Brain microvascular endothelial cell (primary cell): ENCODE data around the gene PXK.
A peak's percentile ranks its signal among the peaks of the same experiment; 100 is the strongest.

ENCODE experiments used
- DNase-seq: peaks from one replicate; pipeline ENCODE4 v3.0.0-alpha.2; 2020
- H3K27ac ChIP-seq: fragments of 250-450 bp; sonication (Bioruptor Pico); 2 replicates; pipeline ENCODE4 v1.5.1; 2020; ENCODE audit warnings: mild to moderate bottlenecking, moderate library complexity
- H3K27me3 ChIP-seq: fragments of 250-450 bp; sonication (Bioruptor Pico); replicated peaks from 2 replicates; pipeline ENCODE4 v1.5.1; 2020; ENCODE audit warnings: mild to moderate bottlenecking
- H3K36me3 ChIP-seq: fragments of 250-450 bp; sonication (Bioruptor Pico); replicated peaks from 2 replicates; pipeline ENCODE4 v1.5.1; 2020; ENCODE audit warnings: mild to moderate bottlenecking
- H3K4me3 ChIP-seq: 2 replicates; pipeline ENCODE4 v1.5.1; 2011; ENCODE audit warnings: low read depth, mild to moderate bottlenecking, control low read depth, low read length, moderate library complexity
- in situ Hi-C: cut with HindIII; loops from 2 replicates; pipeline ENCODE4 v1.10.0; 2017; ENCODE audit warnings: low sequenced_read_pairs, low pct_ligation_motif_present
- TF ChIP-seq, protein P1 (sequence below): IDR thresholded peaks from 2 replicates; pipeline ENCODE4 v1.5.1; 2011; ENCODE audit warnings: low read depth, mild to moderate bottlenecking, moderate library complexity, low read length, control low read depth, inconsistent platforms; ENCODE audit errors: missing control alignments

PXK gene

DNA sequence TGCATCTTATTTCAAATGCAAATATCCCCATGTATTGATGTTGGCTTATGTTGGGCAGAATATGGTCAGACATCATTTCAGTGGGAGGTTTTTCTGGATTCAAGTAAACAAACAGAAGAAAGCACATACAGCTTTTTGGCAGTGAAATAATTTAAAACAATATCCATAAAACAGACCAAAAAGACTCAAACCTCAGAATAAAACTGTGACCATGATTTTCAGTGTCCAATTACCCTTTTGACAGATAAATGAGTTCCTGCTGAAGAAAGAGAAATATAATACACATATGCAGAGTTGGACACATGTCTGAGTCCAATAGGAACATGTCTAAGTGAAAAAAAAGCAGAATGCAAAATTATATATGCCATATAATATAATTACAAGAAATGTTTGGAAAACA lies 39.1 kb downstream of the PXK start:
- no peaks in the 10 kb centered on the region for H3K36me3 ChIP-seq
- in situ Hi-C loops, result no loop called here

GRCh38 chr3:58375254-58375653 lies 42.6 kb downstream of the PXK start:
- TF ChIP-seq, protein P1, sequence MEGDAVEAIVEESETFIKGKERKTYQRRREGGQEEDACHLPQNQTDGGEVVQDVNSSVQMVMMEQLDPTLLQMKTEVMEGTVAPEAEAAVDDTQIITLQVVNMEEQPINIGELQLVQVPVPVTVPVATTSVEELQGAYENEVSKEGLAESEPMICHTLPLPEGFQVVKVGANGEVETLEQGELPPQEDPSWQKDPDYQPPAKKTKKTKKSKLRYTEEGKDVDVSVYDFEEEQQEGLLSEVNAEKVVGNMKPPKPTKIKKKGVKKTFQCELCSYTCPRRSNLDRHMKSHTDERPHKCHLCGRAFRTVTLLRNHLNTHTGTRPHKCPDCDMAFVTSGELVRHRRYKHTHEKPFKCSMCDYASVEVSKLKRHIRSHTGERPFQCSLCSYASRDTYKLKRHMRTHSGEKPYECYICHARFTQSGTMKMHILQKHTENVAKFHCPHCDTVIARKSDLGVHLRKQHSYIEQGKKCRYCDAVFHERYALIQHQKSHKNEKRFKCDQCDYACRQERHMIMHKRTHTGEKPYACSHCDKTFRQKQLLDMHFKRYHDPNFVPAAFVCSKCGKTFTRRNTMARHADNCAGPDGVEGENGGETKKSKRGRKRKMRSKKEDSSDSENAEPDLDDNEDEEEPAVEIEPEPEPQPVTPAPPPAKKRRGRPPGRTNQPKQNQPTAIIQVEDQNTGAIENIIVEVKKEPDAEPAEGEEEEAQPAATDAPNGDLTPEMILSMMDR, result no peak
- H3K36me3 ChIP-seq, result no peaks in the 10 kb centered on the region
- no peaks in the 10 kb centered on the region for H3K27me3 ChIP-seq
- DNase-seq, result no peak
- no peak overlapping the region for H3K4me3 ChIP-seq
- H3K27ac ChIP-seq, result no peak overlapping the region
- in situ Hi-C loops, result no loop called here

More for the DNA sequence above, 39.1 kb downstream of the PXK start:
- H3K4me3 ChIP-seq, result no peak overlapping the region
- H3K27me3 ChIP-seq, result no peaks in the 10 kb centered on the region
- TF ChIP-seq, protein P1, result no peak
- no peak for DNase-seq
- H3K27ac ChIP-seq, result no peak overlapping the region

DNA sequence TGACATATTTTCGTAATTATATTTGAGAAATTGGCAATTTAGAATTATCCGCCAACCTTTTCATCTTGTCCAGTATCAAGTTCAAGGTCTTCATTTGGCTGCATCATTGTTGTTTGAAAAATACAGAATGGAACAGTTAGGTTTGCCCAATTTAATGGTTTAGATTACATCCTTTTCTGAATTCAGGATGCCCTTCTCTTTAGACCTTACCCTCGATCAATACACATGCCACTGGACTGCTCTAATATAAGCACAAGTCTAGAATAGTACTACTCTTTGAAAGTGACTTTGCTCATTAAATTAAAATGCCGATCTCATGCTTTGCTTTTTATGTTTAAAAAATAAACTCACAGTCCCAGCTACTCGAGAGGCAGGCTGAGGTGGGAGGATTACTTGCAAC lies 44.5 kb downstream of the PXK start:
- in situ Hi-C loops, result no loop called here

DNA sequence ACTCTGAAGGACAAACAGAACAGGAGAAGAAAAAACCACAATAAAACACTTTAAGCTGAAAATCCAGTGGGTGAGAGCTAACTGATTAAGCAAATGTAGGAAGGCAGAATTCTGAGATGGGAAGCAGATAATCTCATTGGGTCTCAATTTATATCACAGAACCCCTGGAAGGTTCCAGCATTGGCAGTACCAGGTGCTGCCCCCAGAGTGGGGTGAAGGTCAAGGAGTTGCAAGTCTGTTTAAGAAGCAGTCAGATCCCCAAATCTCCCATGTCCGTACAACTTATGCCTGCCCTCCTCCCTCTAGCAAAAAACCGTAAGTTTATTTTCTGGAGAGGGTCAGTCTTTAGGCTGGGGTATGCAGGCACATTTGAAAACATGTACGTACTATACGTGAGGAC lies 45.1 kb downstream of the PXK start:
- no peak overlapping the region for H3K4me3 ChIP-seq
- H3K27me3 ChIP-seq, result no peaks in the 10 kb centered on the region
- DNase-seq, result no peak
- TF ChIP-seq, protein P1, result no peak
- H3K27ac ChIP-seq, result no peak overlapping the region
- H3K36me3 ChIP-seq, result no peaks in the 10 kb centered on the region
- in situ Hi-C loops, result no loop called here

More for the DNA sequence above, 44.5 kb downstream of the PXK start:
- no peak for DNase-seq
- no peaks in the 10 kb centered on the region for H3K36me3 ChIP-seq
- no peaks in the 10 kb centered on the region for H3K27me3 ChIP-seq
- no peak overlapping the region for H3K4me3 ChIP-seq
- TF ChIP-seq, protein P1, result no peak
- no peak overlapping the region for H3K27ac ChIP-seq

GRCh38 chr3:58379351-58380073 lies 46.8 kb downstream of the PXK start:
- TF ChIP-seq, protein P1, result no peak
- DNase-seq, result no peak
- in situ Hi-C loops, result no loop called here
- no peaks in the 10 kb centered on the region for H3K36me3 ChIP-seq
- H3K4me3 ChIP-seq, result no peak overlapping the region
- H3K27me3 ChIP-seq, result no peaks in the 10 kb centered on the region
- H3K27ac ChIP-seq, result no peak overlapping the region

DNA sequence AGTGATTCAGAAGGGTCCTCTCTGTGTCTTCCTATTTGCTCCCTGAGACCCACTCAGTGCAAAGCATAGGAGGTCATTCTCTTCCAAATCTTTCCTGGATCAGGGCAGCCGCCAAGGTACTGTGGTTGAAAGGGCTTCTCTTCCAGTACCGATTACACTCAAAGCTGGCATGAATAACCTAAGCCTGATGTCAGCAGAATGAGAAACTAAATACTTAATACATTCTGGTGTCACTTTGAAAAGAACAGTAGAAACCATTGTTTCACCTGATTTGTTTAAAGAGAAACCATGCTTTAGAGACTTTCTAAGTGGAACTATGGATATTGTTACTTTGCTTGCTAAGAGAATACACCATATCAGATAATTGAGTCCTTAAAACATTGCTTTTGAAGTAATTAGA lies 50.8 kb downstream of the PXK start:
- Histone ChIP-seq H3K27me3 (no peaks in the 10 kb centered on the region), H3K4me3 (no peak overlapping the region), H3K36me3 (no peaks in the 10 kb centered on the region), H3K27ac (peak overlapping the region; percentile 87)
- no peak for DNase-seq
- TF ChIP-seq, protein P1, result no peak
- in situ Hi-C loops, result no loop called here
